ENCODE results near the gene CAMSAP2. TPM values are rescaled to one million over a fixed set of nuclear protein-coding genes. Genes with fewer than 3 reads are reported as not detected.

CAMSAP2 gene
- total and polyA plus RNA-seq, 8 donors: 32.2 to 55.0 (median 48.8) TPM

DNA sequence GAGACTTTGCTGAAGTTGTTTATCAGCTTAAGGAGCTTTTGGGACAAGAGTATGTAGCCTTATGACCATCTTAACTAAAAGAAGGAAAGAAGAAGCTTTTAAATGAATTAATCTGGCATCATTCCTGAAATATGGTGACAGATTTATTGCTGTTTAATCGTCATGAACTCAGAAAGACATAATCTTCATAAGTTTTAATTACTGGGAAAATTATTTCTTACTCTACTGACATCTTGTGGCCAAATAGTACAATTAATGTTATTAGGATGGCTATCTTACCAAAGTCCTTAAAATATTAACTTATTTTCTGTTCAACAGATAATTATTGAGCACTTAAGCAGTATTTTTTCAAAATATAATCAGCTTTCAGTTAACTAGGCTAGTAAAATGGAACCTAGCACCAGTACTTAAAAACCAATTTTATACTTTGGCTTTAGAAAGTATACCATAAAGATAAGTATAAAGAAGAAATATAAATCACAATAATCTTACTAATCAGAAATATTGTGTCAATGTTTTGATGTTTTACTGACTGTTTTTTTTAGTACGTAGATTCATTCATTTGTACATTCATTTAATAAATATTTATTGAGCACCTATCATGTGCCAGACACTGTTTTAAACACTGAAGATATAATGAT is 99.4 kb downstream of the CAMSAP2 start:
- DNase-seq (peak in 2 of 4 donors; percentile 18 to 24), ATAC-seq (peak; percentile 51)
- TF ChIP-seq, protein P1, sequence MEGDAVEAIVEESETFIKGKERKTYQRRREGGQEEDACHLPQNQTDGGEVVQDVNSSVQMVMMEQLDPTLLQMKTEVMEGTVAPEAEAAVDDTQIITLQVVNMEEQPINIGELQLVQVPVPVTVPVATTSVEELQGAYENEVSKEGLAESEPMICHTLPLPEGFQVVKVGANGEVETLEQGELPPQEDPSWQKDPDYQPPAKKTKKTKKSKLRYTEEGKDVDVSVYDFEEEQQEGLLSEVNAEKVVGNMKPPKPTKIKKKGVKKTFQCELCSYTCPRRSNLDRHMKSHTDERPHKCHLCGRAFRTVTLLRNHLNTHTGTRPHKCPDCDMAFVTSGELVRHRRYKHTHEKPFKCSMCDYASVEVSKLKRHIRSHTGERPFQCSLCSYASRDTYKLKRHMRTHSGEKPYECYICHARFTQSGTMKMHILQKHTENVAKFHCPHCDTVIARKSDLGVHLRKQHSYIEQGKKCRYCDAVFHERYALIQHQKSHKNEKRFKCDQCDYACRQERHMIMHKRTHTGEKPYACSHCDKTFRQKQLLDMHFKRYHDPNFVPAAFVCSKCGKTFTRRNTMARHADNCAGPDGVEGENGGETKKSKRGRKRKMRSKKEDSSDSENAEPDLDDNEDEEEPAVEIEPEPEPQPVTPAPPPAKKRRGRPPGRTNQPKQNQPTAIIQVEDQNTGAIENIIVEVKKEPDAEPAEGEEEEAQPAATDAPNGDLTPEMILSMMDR (IDR thresholded peaks at IDR 0.05): peak; percentile 23 to 42
- Histone ChIP-seq H3K4me1 (no peaks in the 10 kb centered on the region), H3K36me3 (no peaks in the 10 kb centered on the region), H3K27ac (no peak overlapping the region), H3K4me3 (no peak overlapping the region), H3K9me3 (no peaks in the 10 kb centered on the region), H3K27me3 (no peaks in the 10 kb centered on the region)
- intact Hi-C loops (cut with DNase I): no loop called here

DNA sequence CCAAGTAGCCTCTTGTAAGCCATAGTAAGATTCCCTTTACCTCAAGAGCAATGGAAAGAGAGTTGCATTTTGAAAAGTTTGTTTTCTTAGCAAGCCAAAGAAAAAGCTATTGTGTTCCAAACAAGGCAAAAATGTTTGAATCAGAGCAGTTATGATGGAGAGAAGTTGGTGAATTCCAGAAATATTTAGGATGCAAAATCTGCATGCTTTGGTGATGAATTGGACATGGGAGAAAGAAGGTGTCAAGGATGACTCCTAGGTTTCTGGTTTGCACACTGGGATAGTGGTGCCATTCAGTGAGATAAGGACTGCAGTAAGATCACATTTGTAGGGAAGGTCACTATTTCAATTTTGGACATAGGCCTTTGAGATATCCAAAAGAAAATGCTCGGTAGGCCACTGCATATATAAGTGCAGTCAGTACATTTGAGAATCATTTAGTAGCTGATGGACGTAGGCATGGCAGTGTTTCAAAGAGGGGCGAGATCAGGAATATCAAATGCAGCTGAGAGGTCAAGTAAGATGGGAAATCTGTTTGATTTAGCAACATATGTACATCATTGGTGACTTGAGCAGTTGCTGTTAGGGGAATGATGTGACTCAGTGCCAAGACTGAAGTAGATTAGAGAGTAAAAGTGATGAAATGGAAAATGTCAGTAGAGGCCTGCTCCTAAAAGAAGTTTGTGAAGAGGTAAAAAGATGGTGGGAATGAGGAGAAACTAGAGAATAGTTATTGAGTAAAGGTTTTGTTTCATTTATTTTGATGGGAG is 100.2 kb downstream of the CAMSAP2 start:
- Histone ChIP-seq H3K27me3 (no peaks in the 10 kb centered on the region), H3K36me3 (peaks cover 0 to 4% of the 10 kb centered on the region in 2 donors), H3K27ac (no peak overlapping the region), H3K4me3 (no peak overlapping the region), H3K4me1 (no peaks in the 10 kb centered on the region), H3K9me3 (no peaks in the 10 kb centered on the region)
- TF ChIP-seq, protein P1 (IDR thresholded peaks at IDR 0.05): no peak
- ATAC-seq (no peak), DNase-seq (no peak)
- intact Hi-C loops (cut with DNase I): no loop called here

DNA sequence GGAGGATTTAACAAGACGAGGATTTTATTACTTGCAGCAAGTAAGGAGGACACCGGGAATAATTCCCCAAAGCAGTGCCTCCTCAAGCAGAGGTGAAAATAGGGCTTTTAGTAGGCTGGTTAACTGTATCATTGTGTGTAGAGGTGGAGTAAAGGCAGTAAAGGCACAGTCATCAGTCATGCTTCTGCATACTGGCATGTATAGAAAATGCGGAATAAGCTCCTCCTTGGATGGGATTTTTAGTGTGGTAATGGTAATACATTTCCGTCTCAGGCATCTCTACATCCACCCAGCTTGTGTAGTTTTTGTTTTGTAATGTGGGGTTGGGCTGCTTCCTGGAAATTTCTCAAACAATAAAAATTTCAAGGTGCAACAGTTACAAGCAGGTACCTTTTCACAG is 106.7 kb downstream of the CAMSAP2 start:
- DNase-seq (no peak), ATAC-seq (no peak)
- TF ChIP-seq, protein P1 (IDR thresholded peaks at IDR 0.05): no peak
- Histone ChIP-seq H3K4me1 (no peaks in the 10 kb centered on the region), H3K9me3 (no peaks in the 10 kb centered on the region), H3K27ac (no peak overlapping the region), H3K36me3 (peaks cover 0 to 28% of the 10 kb centered on the region in 2 donors), H3K4me3 (no peak overlapping the region), H3K27me3 (no peaks in the 10 kb centered on the region)
- intact Hi-C loops (cut with DNase I): no loop called here

DNA sequence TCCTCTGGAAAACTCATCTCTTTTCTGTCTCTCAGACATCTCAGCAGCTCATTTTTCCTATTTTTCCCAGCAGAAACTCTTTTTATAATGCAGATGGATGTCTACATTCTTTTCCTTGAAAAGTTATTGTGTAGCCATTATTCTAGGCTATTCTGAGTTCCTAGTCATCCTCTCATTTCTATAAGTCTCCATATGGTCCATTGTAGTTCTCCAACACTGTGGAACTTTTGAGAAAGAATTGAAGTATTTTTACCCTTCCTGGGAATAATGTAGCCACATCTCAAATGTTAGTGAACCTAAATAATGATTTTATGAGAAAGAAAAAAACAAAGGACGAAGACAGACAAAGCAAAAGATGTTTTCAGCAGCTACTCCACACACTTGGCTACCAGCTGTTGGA is 107.7 kb downstream of the CAMSAP2 start:
- Histone ChIP-seq H3K4me3 (no peak overlapping the region), H3K27me3 (no peaks in the 10 kb centered on the region), H3K27ac (no peak overlapping the region), H3K9me3 (no peaks in the 10 kb centered on the region), H3K4me1 (no peaks in the 10 kb centered on the region), H3K36me3 (peaks cover 0 to 33% of the 10 kb centered on the region in 2 donors)
- intact Hi-C loops (cut with DNase I): no loop called here
- ATAC-seq: no peak
- TF ChIP-seq, protein P1 (IDR thresholded peaks at IDR 0.05): no peak
- DNase-seq: no peak

DNA sequence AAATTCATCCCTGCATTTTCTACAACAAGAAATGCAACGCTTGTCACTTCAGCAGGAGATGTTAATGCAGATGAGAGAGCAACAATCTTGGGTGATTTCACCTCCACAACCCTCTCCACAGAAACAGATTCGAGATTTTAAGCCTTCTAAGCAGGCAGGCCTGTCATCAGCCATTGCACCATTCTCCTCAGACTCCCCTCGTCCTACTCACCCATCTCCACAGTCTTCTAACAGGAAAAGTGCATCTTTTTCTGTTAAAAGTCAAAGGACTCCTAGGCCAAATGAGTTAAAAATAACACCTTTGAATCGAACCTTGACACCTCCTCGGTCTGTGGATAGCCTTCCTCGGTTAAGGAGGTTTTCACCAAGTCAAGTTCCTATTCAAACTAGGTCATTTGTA is 110.7 kb downstream of the CAMSAP2 start:
- ATAC-seq (no peak), DNase-seq (no peak)
- H3K4me1 ChIP-seq: no peaks in the 10 kb centered on the region
- TF ChIP-seq, protein P1 (IDR thresholded peaks at IDR 0.05): no peak
- H3K27ac ChIP-seq: no peak overlapping the region
- H3K36me3 ChIP-seq: peaks cover 0 to 39% of the 10 kb centered on the region in 2 donors
- intact Hi-C loops (cut with DNase I): no loop called here
- no peaks in the 10 kb centered on the region for H3K9me3 ChIP-seq
- H3K4me3 ChIP-seq: no peak overlapping the region
- no peaks in the 10 kb centered on the region for H3K27me3 ChIP-seq
